ENCODE data around the gene HES1. TPM values are rescaled to one million over a fixed set of nuclear protein-coding genes. Genes with fewer than 3 reads are reported as not detected.

Gene HES1
- total RNA-seq, 1 donor from 2014 or later = 48.8 TPM

Other genes starting within 250 kb of the HES1 start
- gene CPN2, start 215.2 kb downstream of the HES1 start, total RNA-seq = not detected in 2 replicates
- gene LRRC15, start 233.6 kb downstream of the HES1 start, total RNA-seq = 0.38 and 0.51 TPM in 2 replicates

Measured in dermis microvascular lymphatic vessel endothelial cell (primary cell).